Endothelial cell of umbilical vein (primary cell): ENCODE measurements around the gene IRF1.

Experiments
- CTCF ChIP-seq, 2 donors: IDR thresholded peaks; 1 replicate in 1 of 2; 2 replicates in 1 of 2; pipeline ENCODE4 v1.5.1; 2011; ENCODE audit warnings: low read length in 2 of 2, mild to moderate bottlenecking in 2 of 2, moderate library complexity in 2 of 2, control low read depth in 1 of 2, inconsistent platforms in 1 of 2, low read depth in 1 of 2; ENCODE audit not compliant: insufficient read depth in 1 of 2; ENCODE audit errors: extremely low read depth in 1 of 2
- POLR2A ChIP-seq: IDR thresholded peaks from 2 replicates; pipeline ENCODE4 v1.6.1; 2012; ENCODE audit warnings: low read depth, mild to moderate bottlenecking, control low read depth, low read length
- POLR2AphosphoS5 ChIP-seq: IDR thresholded peaks from 2 replicates; pipeline ENCODE4 v1.6.1; 2012; ENCODE audit warnings: low read depth, mild to moderate bottlenecking, control low read depth, low read length, moderate library complexity; ENCODE audit not compliant: insufficient read depth

- no peak for TF ChIP-seq CTCF (IDR thresholded peaks at IDR 0.05; ENCODE audit: extremely low read depth in 1 of 2, insufficient read depth in 1 of 2, low read depth in 1 of 2, low read length in 2 of 2)
- TF ChIP-seq POLR2A, result no peak
- TF ChIP-seq POLR2AphosphoS5, result no peak
Measured at GRCh38 chr5:132438917-132439316, 51.7 kb downstream of the IRF1 start.
